Measurements from ENCODE around the gene NOXO1.

Gene NOXO1

GRCh38 chr16:1979271-1980029 is 1.8 kb downstream of the NOXO1 start:
- DNase-seq (ENCODE audit: low read depth): no peak

- DNase-seq (ENCODE audit: low read depth): no peak
Observed at GRCh38 chr16:1978476-1979120, 2.7 kb downstream of the NOXO1 start.

- DNase-seq (ENCODE audit: low read depth): no peak
Observed at GRCh38 chr16:1977875-1978268, 3.4 kb downstream of the NOXO1 start.

GRCh38 chr16:1976951-1977874 is 4.1 kb downstream of the NOXO1 start:
- no peak for DNase-seq (ENCODE audit: low read depth)

GRCh38 chr16:1976216-1976520 is 5.1 kb downstream of the NOXO1 start:
- DNase-seq (ENCODE audit: low read depth): no peak

GRCh38 chr16:1975432-1976215 is 5.6 kb downstream of the NOXO1 start:
- DNase-seq (ENCODE audit: low read depth): no peak

GRCh38 chr16:1974157-1975070 is 6.9 kb downstream of the NOXO1 start:
- no peak for DNase-seq (ENCODE audit: low read depth)

- DNase-seq (ENCODE audit: low read depth): no peak
Observed at GRCh38 chr16:1973461-1974156, 7.7 kb downstream of the NOXO1 start.

GRCh38 chr16:1972490-1972877 is 8.8 kb downstream of the NOXO1 start:
- no peak for DNase-seq (ENCODE audit: low read depth)

GRCh38 chr16:1971796-1972489 is 9.3 kb downstream of the NOXO1 start, which contains the start of gene TBL3:
Gene TBL3, plus strand, starts transcription at chr16:1972053. Its CDS starts 112 bp downstream, at chr16:1972165.
- peak; percentile 93 for DNase-seq (ENCODE audit: low read depth)

GRCh38 chr16:1968146-1968953 is 12.9 kb downstream of the NOXO1 start:
- DNase-seq (ENCODE audit: low read depth): no peak

- no peak for DNase-seq (ENCODE audit: low read depth)
Observed at GRCh38 chr16:1966460-1966859, 14.8 kb downstream of the NOXO1 start, which contains the start of gene RNF151. Gene RNF151, plus strand, starts transcription at chr16:1966856. Its CDS starts 26 bp downstream, at chr16:1966882.

GRCh38 chr16:1965396-1966001 is 15.8 kb downstream of the NOXO1 start:
- DNase-seq (ENCODE audit: low read depth): no peak

GRCh38 chr16:1964506-1965395 is 16.5 kb downstream of the NOXO1 start, which contains the start of gene RPS2:
Gene RPS2, minus strand, starts transcription at chr16:1964826. Its CDS starts 201 bp downstream, at chr16:1964625.
- DNase-seq (ENCODE audit: low read depth): peak; percentile 93

GRCh38 chr16:1963806-1964505 is 17.3 kb downstream of the NOXO1 start:
- DNase-seq (ENCODE audit: low read depth): no peak

Data from activated T-cell treated with anti-CD3 and anti-CD28 coated beads for 1 hour (primary cell).